K562 (cell line): Measurements from ENCODE around the gene INTS1. TPM values are rescaled to one million over a fixed set of nuclear protein-coding genes. Genes with fewer than 3 reads are reported as not detected.
A peak's percentile ranks its signal among the peaks of the same experiment; 100 is the strongest.

Source experiments
- ADNP ChIP-seq: fragments of 200-800 bp; sonication (Bioruptor generic); IDR thresholded peaks from 2 replicates; pipeline ENCODE4 v1.6.1; 2016; ENCODE audit warnings: missing genetic modification characterization, missing compliant biosample characterization
- CEBPZ ChIP-seq: fragments of 150-350 bp; IDR thresholded peaks from 2 replicates; pipeline ENCODE4 v1.6.1; 2014; ENCODE audit warnings: low read depth, mild to moderate bottlenecking, low read length, borderline replicate concordance
- CXXC5 ChIP-seq: fragments of 250-450 bp; sonication (Bioruptor Pico); IDR thresholded peaks from 2 replicates; pipeline ENCODE4 v1.8.0; 2022; ENCODE audit warnings: inconsistent platforms, mild to moderate bottlenecking, moderate library complexity
- KDM2B ChIP-seq: fragments of 250-450 bp; sonication (Bioruptor Pico); IDR thresholded peaks from 2 replicates; pipeline ENCODE4 v1.8.0; 2021; ENCODE audit warnings: mild to moderate bottlenecking, moderate library complexity
- MGA ChIP-seq: fragments of 450-650 bp; IDR thresholded peaks from 2 replicates; pipeline ENCODE4 v1.6.1; 2016; ENCODE audit warnings: mild to moderate bottlenecking, moderate library complexity
- RCOR1 ChIP-seq, 2 experiments: IDR thresholded peaks; 2 replicates each; pipeline ENCODE4 v1.6.1; 2012; ENCODE audit warnings: low read depth in 2 of 2, low read length in 2 of 2, borderline replicate concordance in 1 of 2, improper control_type of control experiment in 1 of 2
- ZBTB33 ChIP-seq: sonication (generic); formaldehyde crosslinking; IDR thresholded peaks from 2 replicates; pipeline ENCODE4 v1.8.1; 2023; ENCODE audit warnings: mild to moderate bottlenecking, missing genetic modification reagents
- ZBTB7A ChIP-seq: IDR thresholded peaks from 2 replicates; pipeline ENCODE4 v1.6.1; 2011; ENCODE audit warnings: low read depth, mild to moderate bottlenecking, low read length, moderate library complexity, borderline replicate concordance; ENCODE audit not compliant: control insufficient read depth
- ZNF583 ChIP-seq: fragments of 250-450 bp; sonication (Bioruptor Pico); IDR thresholded peaks from 2 replicates; pipeline ENCODE4 v1.4.0; 2020
- polyA plus RNA-seq, 8 experiments: library from polyadenylated mRNA; depleted of rRNA in 4 of 8; stranded (reverse) in 5 of 8; unstranded in 3 of 8; fragments of >200 nt; fragmentation: Nextera tagmentation in 2 of 8; fragmentation: Illumina TruSeq in 1 of 8; extraction: Ambion mirVana in 2 of 8; extraction: Trizol in 1 of 8; gene quantifications; 2 replicates each; pipeline versions ENCODE4 v1.2.1 to v1.2.3, GENCODE V29; 2011 to 2014; ENCODE audit warnings: inconsistent platforms in 1 of 8, missing spikeins in 1 of 8
- total RNA-seq, 7 experiments: library from RNA; depleted of rRNA in 6 of 7; stranded (reverse); fragments of >200 nt in 6 of 7; fragmentation: Illumina TruSeq in 2 of 7; extraction: Trizol in 2 of 7; gene quantifications; 2 replicates each; pipeline versions ENCODE4 v1.2.1 to v1.2.3, GENCODE V29; 2011 to 2021; ENCODE audit warnings: low replicate concordance in 1 of 7

The INTS1 gene
- total and polyA plus RNA-seq, 9 of the 15 experiments (the other 6 are each of a cell fraction or from before 2014, with no cell fraction given) = 0.34 to 119 (median 18.5) TPM

GRCh38 chr7:1531263-1531978 lies 27.2 kb upstream of the INTS1 start (continued):
- TF ChIP-seq ZBTB33 (CRISPR knock-in tag) = no peak
- no peak for TF ChIP-seq RCOR1 (IDR thresholded peaks at IDR 0.05; ENCODE audit: borderline replicate concordance in 1 of 2, low read depth in 2 of 2, low read length in 2 of 2)
- no peak for TF ChIP-seq ZNF583
- no peak for TF ChIP-seq CEBPZ
- peak; percentile 40; the same call in 1 of the 2 replicates for TF ChIP-seq ZBTB7A
- no peak for TF ChIP-seq ADNP (tag)
- TF ChIP-seq MGA = peak; percentile 61
- peak; percentile 11 for TF ChIP-seq CXXC5 (CRISPR knock-in tag)
- TF ChIP-seq KDM2B = no peak
